Sigmoid colon (tissue), 7 donors: ENCODE measurements around the gene SLC6A6. TPM values are rescaled to one million over a fixed set of nuclear protein-coding genes. Genes with fewer than 3 reads are reported as not detected.

Experiments
- DNase-seq: peaks from one replicate; pipeline ENCODE4 v3.0.0-alpha.2; 2019
- H3K27ac ChIP-seq, 4 donors: fragments of 200-600 bp; sonication (generic); one replicate each; pipeline ENCODE4 v1.5.1; 2016 to 2019; ENCODE audit warnings: mild to moderate bottlenecking in 1 of 4
- H3K27me3 ChIP-seq, 3 donors: fragments of 200-600 bp; sonication (generic); one replicate each; pipeline ENCODE4 v1.5.1; 2019; ENCODE audit warnings: mild to moderate bottlenecking in 1 of 3
- H3K36me3 ChIP-seq, 4 donors: fragments of 200-600 bp; sonication (generic); one replicate each; pipeline ENCODE4 v1.5.1; 2016 to 2019
- H3K4me1 ChIP-seq, 4 donors: fragments of 200-600 bp; sonication (generic); one replicate each; pipeline ENCODE4 v1.5.1; 2017 to 2019
- H3K4me3 ChIP-seq, 4 donors: fragments of 200-600 bp; sonication (generic); one replicate each; pipeline ENCODE4 v1.5.1; 2017 to 2019; ENCODE audit warnings: mild to moderate bottlenecking in 2 of 4, moderate library complexity in 1 of 4
- H3K9me3 ChIP-seq, 4 donors: fragments of 200-600 bp in 3 of 4; sonication (generic) in 3 of 4; one replicate each; pipeline versions ENCODE4 v1.5.1 to v1.6.1; 2013 to 2019
- EP300 ChIP-seq, 4 donors: sonication (generic); formaldehyde crosslinking; IDR thresholded peaks; one replicate each; pipeline ENCODE4 v1.6.1; 2017; ENCODE audit warnings: antibody characterized with exemption in 4 of 4
- POLR2A ChIP-seq, 2 donors: fragments of 450-650 bp; IDR thresholded peaks; one replicate each; pipeline ENCODE4 v1.6.1; 2016; ENCODE audit warnings: antibody characterized with exemption in 2 of 2, mild to moderate bottlenecking in 2 of 2, moderate library complexity in 2 of 2
- POLR2AphosphoS5 ChIP-seq, 4 donors: sonication (generic); formaldehyde crosslinking; IDR thresholded peaks; one replicate each; pipeline ENCODE4 v1.6.1; 2017; ENCODE audit warnings: antibody characterized with exemption in 4 of 4
- whole genome bisulfite sequencing, 2 donors: extraction: QIAGEN DNeasy Blood & Tissue Kit; methylation state at CpG; one replicate each; pipeline ENCODE4 v1.1.7; 2013; 5-methylcytosine and 5-hydroxymethylcytosine counted together
- intact Hi-C: fragments of 100-400 bp; cut with DNase I; formaldehyde crosslinking; loops from one replicate; pipeline ENCODE4 v1.15.1; 2023
- polyA plus RNA-seq, 3 donors: library from polyadenylated mRNA; stranded (reverse); fragments of 200-250 nt; gene quantifications; one replicate each; pipeline ENCODE4 v1.2.3, GENCODE V29; 2013
- total RNA-seq, 4 donors: library from RNA; depleted of rRNA; stranded (reverse); fragments of >200 nt; gene quantifications; one replicate each; pipeline ENCODE4 v1.1.0, GENCODE V29; 2016
- TF ChIP-seq, protein P1 (sequence below), 4 experiments: fragments of 450-650 bp in 3 of 4; fragments of 200-600 bp in 1 of 4; IDR thresholded peaks; one replicate each; pipeline ENCODE4 v1.5.1; 2016 to 2019; ENCODE audit warnings: antibody characterized with exemption in 4 of 4, mild to moderate bottlenecking in 3 of 4, moderate library complexity in 2 of 4
- donor health status: healthy with polysubstance abuse.
- donor health status: Bipolar disorder and iron deficiency.
- donor health status: healthy.

The SLC6A6 gene
- total and polyA plus RNA-seq, 7 donors: 2.3 to 19.1 (median 8.4) TPM

DNA sequence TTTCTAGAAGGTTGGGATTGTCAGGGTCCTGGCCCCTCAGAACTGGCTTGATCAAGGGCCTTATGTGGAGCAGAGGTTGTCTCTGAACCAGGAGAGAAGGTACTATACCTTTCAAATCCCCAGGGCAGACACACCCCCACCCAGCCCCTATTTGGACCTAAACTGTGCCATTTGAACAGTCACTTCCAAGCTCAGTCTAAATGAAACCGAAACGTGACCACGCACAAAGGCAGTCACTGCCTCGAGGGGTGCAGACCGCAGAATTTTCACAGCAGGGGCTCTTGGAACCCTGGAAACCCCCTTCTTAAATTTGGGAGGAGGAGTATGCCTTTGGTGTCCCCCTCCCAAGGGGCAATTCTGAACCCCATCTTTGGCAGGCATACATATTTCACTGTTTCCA lies 84.1 kb downstream of the SLC6A6 start:
- 86 to 88% methylated on average over 5 of the region's 5 CpGs for whole genome bisulfite sequencing, 2 donors

DNA sequence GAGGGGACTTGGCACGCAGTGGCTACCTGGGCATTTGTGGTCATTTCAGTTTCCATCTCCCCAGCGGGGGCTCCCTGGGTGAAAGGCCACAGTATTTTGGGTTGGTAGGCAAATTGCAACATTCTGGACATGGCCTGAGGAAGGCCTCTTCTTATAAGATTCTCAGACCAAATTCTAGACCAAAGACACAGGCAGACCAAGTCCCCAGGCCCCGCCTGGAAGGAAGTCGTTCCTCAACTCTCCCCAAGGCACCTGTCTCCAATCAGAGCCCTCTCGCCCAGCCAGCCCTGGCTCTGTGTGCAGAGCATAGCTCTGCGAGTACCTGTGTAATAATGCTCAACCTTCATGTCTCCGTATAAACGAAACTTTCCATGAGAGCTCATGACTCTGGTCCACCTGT lies 84.7 kb downstream of the SLC6A6 start:
- 84 to 93% methylated on average over 8 of the region's 8 CpGs for WGBS, 2 donors
- no peak for DNase-seq

More for the DNA sequence above, 84.1 kb downstream of the SLC6A6 start:
- Histone ChIP-seq H3K9me3 (no peaks in the 10 kb centered on the region), H3K27ac (no peak overlapping the region), H3K4me3 (no peak overlapping the region), H3K4me1 (peaks cover 0 to 10% (median 0%) of the 10 kb centered on the region in 4 donors), H3K36me3 (no peaks in the 10 kb centered on the region), H3K27me3 (no peaks in the 10 kb centered on the region)
- intact Hi-C loops: no loop called here
- no peak for DNase-seq
- TF ChIP-seq EP300 (IDR thresholded peaks at IDR 0.05) (no peak), POLR2A (IDR thresholded peaks at IDR 0.05) (no peak), POLR2AphosphoS5 (IDR thresholded peaks at IDR 0.05) (no peak)
- TF ChIP-seq, protein P1, sequence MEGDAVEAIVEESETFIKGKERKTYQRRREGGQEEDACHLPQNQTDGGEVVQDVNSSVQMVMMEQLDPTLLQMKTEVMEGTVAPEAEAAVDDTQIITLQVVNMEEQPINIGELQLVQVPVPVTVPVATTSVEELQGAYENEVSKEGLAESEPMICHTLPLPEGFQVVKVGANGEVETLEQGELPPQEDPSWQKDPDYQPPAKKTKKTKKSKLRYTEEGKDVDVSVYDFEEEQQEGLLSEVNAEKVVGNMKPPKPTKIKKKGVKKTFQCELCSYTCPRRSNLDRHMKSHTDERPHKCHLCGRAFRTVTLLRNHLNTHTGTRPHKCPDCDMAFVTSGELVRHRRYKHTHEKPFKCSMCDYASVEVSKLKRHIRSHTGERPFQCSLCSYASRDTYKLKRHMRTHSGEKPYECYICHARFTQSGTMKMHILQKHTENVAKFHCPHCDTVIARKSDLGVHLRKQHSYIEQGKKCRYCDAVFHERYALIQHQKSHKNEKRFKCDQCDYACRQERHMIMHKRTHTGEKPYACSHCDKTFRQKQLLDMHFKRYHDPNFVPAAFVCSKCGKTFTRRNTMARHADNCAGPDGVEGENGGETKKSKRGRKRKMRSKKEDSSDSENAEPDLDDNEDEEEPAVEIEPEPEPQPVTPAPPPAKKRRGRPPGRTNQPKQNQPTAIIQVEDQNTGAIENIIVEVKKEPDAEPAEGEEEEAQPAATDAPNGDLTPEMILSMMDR (IDR thresholded peaks at IDR 0.05): no peak

DNA sequence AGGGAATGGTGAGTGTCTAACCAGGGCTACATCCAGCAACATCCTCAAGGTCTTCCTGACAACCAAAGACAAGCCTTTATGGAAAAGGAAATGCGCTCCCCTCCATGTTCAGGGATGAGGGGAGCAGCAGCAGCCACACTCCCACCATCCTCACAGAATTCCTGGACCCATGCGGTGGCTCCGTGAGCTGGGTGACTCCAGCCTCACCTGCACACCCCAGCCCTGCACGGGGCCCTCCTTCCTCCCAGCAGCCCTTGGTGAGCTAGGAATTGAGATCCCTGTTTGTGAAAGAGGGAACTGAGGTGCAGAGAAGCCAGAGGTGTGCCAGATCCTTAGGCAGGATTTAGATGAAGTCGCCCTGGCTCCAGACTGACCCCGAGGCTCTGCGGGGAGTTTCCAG lies 85.4 kb downstream of the SLC6A6 start:
- intact Hi-C loops: no loop called here
- WGBS, 2 donors: 92% methylated on average over 7 of the region's 7 CpGs
- TF ChIP-seq, protein P1 (IDR thresholded peaks at IDR 0.05): no peak
- TF ChIP-seq POLR2A (IDR thresholded peaks at IDR 0.05) (no peak), POLR2AphosphoS5 (IDR thresholded peaks at IDR 0.05) (no peak), EP300 (IDR thresholded peaks at IDR 0.05) (no peak)
- Histone ChIP-seq H3K9me3 (no peaks in the 10 kb centered on the region), H3K27me3 (no peaks in the 10 kb centered on the region), H3K4me3 (no peak overlapping the region), H3K36me3 (no peaks in the 10 kb centered on the region), H3K27ac (no peak overlapping the region), H3K4me1 (no peaks in the 10 kb centered on the region)
- DNase-seq: no peak

More for the DNA sequence above, 84.7 kb downstream of the SLC6A6 start:
- Histone ChIP-seq H3K4me1 (peaks cover 0 to 5% (median 0%) of the 10 kb centered on the region in 4 donors), H3K36me3 (no peaks in the 10 kb centered on the region), H3K27me3 (no peaks in the 10 kb centered on the region), H3K9me3 (no peaks in the 10 kb centered on the region), H3K4me3 (no peak overlapping the region), H3K27ac (no peak overlapping the region)
- intact Hi-C loops: no loop called here
- TF ChIP-seq POLR2A (IDR thresholded peaks at IDR 0.05) (no peak), POLR2AphosphoS5 (IDR thresholded peaks at IDR 0.05) (no peak), EP300 (IDR thresholded peaks at IDR 0.05) (no peak)
- TF ChIP-seq, protein P1 (IDR thresholded peaks at IDR 0.05): no peak

DNA sequence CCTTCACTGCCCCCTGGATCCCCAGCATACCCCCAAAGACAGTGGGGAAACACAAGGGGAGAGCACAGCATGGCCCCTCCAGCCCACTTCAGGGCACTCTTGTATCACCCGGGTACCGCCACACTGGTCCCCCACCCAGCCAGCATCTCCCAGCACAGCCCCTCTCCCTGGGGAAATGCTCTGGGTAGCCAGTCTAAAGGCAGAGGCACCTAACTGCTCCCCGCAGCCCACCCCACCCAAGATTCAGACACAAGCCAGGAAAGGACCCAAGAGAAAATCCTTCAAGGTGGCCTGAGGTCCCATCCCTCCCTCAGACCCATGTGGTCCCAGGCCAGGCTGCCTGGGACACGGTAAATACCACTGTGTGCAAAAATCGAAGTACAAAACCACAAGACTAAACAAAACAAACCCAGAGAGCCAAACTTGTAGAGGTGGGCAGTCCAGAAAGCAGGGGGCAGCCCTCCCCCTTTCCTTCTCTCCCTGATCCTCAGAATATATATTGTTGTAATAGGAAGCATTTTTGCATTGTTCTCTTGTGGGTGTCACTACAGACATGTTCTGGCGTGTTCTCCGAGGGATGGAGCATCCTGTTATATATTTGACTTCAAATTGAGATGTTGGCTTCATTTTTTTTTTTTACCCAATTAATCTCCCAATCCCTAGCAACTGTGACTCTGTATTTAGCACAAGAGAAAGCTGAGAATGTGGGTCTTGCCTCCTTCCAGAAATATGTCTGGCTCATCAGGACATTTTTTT lies 86.1 kb downstream of the SLC6A6 start:
- Histone ChIP-seq H3K4me3 (no peak overlapping the region), H3K36me3 (no peaks in the 10 kb centered on the region), H3K27me3 (no peaks in the 10 kb centered on the region), H3K4me1 (no peaks in the 10 kb centered on the region), H3K9me3 (no peaks in the 10 kb centered on the region), H3K27ac (no peak overlapping the region)
- no peak for DNase-seq
- intact Hi-C loops: no loop called here
- no peak for TF ChIP-seq POLR2AphosphoS5 (IDR thresholded peaks at IDR 0.05)
- TF ChIP-seq EP300 (IDR thresholded peaks at IDR 0.05): no peak
- TF ChIP-seq, protein P1 (IDR thresholded peaks at IDR 0.05): no peak
- no peak for TF ChIP-seq POLR2A (IDR thresholded peaks at IDR 0.05)
- WGBS, 2 donors: 78 to 84% methylated on average over 7 of the region's 7 CpGs
